ENCODE measurements around the gene CD2.

DNA sequence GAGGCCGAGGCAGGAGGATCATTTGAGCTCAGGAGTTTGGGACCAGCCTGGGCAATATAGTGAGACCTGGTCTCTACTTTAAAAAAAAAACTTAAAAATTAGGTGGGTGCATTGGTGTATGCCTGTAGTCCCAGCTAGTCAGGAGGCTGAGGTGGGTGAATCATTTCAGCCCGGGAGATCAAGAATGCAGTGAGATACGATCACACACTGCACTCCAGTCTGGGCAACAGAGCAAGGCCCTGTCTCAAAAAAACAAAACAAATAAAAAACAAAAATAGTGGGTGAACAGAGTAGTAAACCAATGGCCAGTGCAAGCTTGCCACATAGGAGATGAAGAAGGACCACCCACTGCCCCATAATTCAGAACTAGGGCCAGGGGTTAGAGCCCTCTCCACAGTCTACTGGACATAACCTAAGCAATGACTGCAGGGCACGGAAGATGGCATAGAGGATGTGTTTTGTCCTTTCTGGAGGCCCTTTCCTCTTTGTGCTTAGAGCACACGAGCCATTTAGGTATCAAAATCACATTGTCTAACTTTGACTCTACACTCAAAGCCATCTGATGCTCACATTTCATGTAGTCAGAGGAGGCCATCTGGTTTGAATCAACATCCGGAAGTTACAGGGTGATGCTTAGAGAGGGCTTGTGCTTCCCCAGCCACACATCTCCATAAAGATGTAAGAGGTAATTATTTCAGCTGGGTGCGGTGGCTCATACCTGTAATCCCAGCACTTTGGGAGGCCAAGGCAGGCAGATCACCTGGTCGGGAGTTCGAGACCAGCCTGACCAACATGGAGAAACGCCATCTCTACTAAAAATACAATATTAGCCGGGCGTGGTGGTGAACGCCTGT lies 12.6 kb downstream of the CD2 start:
- no peak for TF ChIP-seq CTCF (IDR thresholded peaks at IDR 0.05)
- TF ChIP-seq ZFX (IDR thresholded peaks at IDR 0.05; ENCODE audit: borderline replicate concordance), result no peak
